Inflammatory macrophage treated with lipopolysaccharide for 4 hours (primary cell): ENCODE results near the gene UBXN7.
"Not testable (repeated sequence)": the region's sequence is repeated elsewhere in the genome, so short reads cannot be mapped to it uniquely, and the experiment has no call there.

Experiments
- DNase-seq: peaks from one replicate; pipeline ENCODE4 v3.0.0-alpha.2; 2020

UBXN7 gene

DNA sequence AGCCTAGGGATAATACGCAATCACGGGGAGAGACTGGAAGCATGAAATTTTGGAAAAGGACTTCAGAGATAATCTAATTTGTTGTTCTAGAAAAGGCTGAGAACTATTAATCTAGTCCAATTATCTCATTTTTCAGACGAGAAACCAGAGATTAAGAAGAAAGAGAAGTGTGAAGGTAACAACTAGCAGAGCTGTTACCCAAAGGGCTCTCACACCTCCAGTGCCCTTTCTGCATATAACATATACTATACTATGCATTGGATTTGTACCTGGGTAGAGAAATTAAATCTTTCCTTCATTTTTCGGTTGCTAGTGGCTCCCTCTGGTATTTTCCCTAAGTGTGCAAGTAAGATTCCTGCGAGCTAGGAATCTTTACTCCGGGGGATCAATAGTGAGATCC lies 80.7 kb downstream of the UBXN7 start:
- no peak for DNase-seq

DNA sequence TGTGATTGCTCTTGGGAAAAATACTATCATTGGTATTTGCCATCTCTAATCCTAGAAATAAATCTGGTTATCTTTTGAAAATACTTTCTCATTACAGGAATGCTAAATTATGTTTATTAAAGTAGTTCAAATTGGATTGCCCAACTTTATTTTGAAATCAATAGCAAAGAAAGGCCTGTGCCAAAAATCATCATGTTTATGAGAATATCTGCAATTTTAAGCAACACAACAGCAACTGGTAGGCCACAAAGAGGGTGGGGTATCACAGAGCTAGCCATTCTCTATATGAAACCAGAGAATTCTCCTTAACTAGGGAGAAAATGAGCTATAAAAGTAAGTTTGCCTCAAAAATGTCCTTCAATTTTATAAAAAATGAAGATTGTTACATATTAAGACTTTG lies 82.2 kb downstream of the UBXN7 start:
- DNase-seq: no peak

DNA sequence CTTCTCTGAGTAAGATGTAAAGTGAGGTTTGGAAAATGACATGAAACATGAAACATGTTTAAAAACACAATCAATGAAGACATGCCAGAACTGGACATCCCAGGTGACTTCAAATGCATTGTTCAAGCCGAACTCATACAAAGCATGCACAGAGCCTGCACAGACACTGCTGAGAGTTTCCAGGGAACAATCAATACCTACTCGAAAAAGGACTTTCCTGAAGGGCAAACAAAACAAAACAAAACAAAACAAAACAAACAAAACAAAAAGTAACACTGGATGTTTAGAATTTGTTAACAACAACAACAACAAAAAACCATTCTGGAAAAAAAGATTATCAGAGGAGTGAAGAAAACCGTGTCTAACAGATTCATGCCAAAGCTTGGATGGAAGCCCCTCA lies 83.5 kb downstream of the UBXN7 start:
- DNase-seq: no peak

DNA sequence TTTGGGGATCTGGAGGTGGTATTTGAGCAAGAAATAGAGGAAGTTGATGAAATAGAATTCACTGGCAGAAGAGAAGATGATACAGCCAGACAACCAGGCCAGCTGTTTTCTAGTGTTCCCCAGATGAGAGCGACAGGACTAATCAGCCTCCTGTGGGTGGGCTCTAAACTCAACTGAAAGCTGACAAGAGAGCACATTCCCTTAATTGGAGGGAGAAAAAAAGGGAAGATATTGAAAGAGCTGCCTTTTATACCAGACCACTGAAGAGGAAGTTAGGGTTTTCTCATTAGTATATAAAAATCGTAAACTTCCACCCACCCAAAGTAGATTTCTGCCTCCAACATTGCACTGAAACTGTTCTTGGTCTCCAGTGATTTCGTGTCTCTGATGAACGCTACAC lies 87.6 kb downstream of the UBXN7 start:
- DNase-seq: peak; percentile 96

DNA sequence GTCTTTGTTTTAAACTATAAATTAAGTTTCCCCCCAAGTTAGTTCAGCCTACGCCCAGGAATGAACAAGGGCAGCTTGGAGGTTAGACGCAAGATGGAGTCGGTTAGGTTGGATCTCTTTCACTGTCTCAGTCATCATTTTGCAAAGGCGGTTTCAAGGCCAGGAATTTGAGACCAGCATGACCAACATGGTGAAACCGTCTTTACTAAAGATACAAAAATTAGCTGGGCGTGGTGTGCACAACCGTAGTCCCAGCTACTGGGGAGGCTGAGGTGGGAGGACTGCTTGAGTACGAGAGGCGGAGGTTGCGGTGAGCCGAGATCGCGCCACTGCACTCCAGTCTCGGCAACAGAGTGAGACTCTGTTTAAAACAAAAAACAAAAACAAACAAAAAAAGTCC lies 88.3 kb downstream of the UBXN7 start:
- DNase-seq: not testable (repeated sequence)

DNA sequence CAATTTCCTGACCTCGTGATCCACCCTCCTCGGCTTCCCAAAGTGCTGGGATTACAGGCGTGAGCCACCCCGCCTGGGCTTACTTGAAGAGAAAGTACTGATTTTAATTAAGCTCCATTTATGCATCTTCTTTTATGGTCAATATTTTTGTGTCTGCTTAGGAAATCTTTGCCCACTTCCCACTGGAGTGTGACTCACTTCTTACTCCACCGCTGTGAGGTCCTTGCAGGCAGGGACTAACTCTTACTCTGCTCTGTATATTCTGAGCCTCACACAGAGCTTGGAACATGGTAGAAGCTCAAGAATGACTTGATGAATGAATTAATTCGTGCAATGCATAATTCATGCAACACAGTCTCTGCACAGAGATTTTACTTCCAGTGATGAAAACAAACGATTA lies 91.1 kb downstream of the UBXN7 start:
- DNase-seq: peak; percentile 92

DNA sequence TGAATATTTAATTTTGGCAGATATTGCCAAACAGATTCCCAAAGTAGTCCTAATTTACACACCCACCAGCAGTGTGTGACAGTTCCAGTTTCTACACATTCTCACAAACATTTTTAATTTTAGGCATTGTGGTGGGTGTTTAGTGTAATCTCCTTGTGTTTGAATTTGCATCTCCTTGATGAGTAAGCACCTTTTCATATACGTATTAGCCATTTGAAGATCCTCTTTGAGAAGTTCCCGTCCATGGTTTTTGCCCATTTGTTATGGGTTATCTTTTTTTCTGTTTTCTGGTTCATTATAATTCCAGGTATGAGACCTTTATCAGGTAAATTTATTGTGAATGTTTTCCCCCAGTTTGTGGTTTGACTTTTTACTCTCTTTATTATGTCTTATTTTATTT lies 91.8 kb downstream of the UBXN7 start:
- peak; percentile 85 for DNase-seq

DNA sequence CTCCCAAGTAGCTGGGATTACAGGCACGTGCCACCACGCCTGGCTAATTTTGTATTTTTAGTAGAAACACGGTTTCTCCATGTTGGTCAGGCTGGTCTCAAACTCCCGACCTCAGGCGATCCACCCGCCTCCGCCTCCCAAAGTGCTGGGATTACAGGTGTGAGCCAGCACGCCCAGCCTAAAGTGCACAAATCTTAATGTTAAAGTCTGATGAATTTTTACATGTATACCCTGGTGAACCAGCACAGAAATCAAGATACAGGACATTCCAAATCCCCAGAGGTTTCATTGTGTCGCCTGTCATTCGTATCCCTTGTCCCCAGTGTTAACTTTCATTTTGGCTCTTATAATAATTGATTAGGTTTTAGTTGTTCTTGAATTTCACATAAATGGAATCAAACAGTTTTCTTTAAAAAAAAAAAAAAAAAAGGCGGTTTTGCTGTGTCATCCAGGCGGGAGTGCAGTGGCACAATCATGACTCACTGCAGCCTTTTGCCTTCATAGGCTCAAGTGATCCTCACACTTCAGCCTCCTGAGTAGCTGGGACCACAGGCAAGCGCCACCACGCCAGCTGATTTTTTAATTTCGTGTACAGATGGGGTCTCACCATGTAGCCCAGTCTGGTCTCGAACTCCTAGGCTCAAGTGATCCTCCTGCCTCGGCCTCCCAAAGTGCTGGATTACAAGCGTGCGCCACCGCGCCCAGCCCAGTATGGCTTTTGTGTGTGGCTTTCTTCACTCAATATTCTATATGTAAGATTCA lies 92.6 kb downstream of the UBXN7 start:
- peak; percentile 88 for DNase-seq

DNA sequence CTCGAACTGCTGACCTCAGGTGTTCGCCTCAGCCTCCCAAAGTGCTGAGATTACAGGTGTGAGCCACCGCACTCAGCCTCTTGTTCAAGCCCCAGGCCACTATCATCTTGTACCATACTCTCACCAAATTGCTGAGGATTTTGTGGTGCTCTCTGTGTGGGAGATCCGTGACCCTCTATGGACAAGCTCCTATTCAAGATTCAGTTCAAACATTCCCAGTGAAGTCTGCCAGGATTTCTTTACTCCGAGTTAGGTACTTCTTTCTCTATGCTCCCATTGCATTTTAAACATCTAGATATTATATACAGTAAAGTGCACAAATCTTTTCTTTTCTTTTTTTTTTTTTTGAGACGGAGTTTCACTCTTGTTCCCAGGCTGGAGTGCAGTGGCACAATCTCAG lies 93.2 kb downstream of the UBXN7 start:
- DNase-seq: no peak

DNA sequence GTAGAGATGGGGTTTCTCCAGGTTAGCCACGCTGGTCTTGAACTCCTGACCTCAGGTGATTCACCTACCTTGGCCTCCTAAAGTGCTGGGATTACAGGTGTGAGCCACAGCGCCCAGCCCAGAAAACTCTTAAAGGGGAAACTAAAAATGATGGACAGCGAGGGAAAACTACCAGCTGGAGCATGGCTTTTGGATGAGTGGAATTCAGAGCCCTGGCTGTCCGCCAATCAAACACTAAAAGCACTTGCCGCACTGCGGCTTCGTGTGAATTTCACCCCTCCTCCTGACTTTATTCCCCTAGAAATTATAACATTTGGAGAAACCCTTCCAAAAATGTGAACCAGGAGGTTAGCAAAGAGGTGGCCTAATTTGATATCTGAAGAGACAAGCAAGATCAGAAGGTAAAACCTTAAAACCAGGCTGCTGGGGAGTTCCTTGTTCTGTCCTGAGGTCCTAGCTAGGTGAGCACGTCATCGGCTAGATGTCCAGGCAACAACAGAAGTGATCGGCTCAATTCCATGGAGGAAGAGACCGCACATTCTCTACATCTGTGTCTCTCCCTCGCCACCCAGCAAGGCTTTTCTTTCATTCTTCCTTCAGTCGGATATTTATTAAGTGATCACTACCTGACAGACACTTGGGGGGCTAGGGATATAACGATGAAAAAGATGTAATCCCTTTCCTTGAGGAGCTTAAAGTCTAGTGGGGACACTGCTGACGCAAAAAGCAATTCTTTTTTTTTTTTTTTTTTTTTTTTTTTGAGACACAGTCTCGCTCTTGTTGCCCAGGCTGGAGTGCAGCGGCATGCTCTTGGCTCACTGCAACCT lies 95.7 kb downstream of the UBXN7 start:
- no peak for DNase-seq

DNA sequence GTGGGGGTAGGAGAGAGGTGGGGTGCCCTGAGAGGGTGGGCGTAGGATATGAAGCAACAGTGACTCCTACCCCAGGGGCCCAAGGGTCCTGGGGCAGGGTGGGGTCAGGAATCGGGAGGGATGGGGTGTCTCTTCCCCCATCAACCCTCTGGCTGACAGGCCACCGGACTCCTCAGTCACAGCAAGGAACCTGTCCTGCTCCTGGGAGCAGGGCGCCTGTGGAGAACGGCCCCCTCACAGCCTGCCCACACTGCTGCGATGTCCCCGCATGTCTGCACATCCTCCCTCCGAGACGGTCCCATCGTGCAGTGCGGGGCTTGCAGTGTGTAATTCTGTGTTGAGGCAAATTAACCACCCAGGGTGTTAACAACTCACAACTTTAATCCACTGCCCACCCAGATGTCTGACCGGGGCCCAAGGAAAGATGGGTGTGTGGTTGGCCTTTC lies 96.7 kb downstream of the UBXN7 start:
- peak; percentile 54 for DNase-seq

DNA sequence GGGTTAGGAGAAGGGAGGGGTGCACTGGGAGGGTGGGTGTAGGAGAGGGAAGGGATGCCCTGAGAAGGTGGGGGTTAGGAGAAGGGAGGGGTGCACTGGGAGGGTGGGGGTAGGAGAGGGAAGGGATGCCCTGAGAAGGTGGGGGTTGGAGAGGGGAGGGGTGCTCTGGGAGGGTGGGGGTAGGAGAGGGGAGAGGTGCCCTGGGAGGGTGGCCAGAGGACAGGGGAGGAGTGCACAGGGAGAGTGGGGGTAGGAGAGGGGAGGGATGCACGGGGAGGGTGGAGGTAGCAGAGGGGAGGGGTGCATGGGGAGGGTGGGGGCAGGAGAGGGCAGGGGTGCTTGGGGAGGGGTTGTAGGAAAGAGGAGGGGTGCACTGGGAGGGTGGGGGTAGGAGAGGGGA lies 97.2 kb downstream of the UBXN7 start:
- no peak for DNase-seq

DNA sequence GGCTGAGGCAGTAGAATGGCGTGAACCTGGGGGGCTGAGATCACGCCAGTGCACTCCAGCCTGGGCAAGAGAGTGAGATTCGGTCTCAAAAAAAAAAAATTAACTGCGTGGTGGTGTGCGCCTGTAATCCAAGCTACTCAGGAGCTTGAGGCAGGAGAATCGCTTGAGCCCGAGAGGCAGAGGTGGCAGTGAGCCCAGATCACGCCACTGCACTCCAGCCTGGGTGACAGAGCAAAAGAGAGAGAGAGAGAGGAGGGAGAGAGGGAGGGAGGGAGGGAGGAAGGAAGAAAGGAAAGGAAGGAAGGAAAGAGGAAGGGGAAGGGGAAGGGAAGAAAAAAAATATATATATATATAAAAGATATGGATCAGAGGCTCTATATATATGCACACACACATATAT lies 100.1 kb downstream of the UBXN7 start:
- DNase-seq: no peak

DNA sequence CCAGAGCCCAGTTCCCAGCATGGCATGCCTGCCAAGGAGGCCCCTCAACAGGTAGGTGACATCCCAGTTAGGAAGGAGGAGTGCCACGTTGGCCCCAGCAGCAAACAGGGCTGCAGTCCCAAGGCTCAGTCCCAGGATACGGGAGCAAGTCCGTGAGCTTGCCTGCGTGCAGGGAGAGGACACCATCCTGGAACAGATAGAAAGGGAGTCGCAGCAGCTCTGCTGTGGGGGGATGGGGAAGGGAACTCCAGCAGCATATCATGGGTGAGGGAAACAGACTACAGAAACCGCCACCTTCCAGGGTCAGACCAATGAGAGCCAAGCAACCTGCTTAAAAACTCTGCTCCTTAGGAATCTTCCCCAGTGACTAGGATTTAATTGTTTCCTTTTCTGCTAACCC lies 104.8 kb downstream of the UBXN7 start:
- DNase-seq: no peak

DNA sequence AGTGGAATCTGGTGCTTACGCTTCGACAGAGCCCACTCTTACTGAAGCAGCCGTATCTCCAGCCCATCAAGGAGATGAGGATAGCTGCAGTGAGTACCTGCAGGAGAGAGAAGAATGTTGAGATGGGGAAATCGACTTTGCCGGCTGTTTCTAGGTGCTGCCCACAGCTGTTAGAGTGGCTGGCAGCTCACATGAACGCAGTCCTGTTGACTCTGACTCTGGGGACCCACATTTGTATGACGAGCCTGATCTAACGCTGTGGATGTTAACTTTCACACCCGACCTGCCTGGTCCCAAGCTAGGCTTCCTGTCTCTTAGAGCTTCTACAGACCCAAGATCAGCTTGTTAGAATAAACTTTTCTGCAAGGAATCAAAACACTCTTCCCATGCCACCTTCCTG lies 105.3 kb downstream of the UBXN7 start:
- no peak for DNase-seq

DNA sequence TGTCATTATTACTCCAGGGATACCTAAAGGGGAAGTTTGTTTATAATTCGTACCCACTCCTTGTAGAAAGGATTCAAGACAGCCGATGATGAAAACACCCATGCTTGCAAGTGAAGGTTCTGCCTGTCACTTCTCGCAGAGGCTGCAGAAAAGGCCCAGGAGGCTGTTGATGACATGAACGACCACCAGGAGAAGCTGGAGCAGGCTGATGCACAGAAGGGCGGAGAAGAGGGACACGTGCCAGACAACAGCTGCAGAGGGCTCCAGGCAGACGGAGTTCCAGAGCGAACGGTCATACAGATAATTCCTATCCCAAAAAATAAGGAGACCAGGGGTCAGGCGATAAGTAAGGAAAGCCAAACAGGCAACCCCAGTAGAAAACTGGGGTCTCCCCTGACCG lies 108.5 kb downstream of the UBXN7 start:
- no peak for DNase-seq

DNA sequence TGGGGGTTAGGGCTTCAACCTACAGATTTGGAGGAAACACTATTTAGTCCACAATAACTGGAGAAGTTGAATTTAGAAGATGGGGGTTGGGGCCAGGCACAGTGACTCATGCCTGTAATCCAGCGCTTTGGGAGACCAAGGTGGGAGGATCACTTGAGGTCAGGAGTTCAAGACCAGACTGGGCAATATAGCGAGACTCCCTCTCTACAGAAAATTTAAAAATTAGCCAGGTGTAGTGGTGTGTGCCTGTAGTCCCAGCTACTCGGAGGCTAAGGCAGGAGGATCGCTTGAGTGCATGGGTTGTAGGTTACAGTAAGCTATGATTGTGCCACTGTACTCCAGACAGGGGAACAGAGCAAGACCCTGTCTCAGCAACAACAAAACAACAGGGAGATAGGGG lies 109.2 kb downstream of the UBXN7 start:
- no peak for DNase-seq

DNA sequence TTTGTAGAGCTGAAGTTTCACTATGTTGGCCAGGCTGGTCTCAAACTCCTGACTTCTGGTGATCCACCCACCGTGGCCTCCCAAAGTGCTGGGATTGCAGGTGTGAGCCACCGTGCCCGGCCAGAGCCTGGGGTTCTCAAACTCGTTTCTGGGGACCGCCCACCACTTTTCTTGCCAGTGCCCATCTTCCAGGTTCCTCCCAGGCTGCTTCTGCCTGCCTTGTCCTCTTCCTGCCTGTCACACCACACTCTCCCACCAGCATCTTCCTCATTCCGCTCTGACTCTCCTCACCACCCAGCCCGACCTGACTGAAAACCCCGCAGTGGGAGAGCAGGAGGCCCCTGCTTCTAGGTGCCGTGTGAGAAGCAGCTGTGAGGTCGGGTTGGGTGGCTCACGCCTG lies 111.1 kb downstream of the UBXN7 start:
- peak; percentile 55 for DNase-seq

DNA sequence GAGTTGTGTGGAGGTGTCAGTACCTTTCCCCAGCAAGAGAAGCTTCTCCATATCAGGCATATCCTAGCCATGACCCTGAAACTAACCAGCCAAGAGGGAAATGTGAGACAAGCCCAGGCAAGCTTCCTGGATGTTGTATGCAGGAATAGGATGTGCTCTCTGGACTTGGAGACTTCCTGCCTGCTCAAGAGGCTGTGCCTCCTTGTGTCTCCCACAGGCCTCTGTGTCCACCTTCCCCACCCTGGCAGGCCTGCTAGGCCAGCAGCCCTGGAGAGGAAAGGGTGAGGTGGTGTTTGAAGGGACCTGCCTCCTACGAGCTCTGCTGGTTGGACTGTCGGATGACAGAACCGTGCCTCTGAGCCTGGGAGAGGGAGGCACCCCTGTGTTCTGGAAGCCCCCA lies 112.1 kb downstream of the UBXN7 start:
- DNase-seq: no peak

DNA sequence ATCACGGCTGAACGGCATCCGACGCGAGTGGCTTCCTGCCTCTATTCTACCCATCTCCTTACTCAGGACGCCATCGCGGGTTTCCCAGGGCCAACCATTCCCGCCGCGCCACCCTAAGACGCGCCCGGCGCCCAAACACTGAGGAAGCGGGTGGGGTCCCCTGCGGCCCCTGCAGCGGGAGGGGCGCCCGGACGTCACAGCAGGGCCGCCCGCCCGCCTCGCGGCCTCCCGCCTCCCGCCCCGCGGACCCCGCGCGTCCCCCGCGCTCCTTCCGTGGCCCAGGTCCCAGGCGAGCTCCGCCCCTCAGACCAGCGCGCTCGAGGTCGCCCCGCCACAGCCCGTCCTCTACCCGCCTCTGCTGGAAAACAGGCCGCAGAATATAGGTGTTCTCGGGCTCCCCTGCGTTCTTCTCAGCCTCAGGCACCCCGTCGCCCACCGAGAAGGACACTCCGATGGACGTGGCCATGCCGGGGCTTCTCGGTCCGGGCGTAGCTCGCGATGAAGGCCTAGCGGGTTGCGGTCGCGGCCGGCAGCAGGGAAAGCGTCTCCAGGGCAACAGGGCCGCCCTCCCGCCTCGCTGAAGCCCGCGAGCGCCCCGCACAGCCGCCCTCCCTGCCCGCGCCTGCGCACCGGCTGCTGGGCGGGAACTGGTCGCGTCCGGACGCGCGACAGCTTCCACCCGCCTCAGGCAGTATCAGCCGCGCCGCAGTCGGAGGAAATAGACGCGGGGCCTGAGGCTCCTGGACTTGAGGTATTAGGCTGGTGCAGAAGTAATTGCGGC lies 114.3 kb downstream of the UBXN7 start, which contains the start of gene DYNLT2B:
Gene DYNLT2B, minus strand, starts transcription at position 554 of the 781 bp plus-strand sequence. Its CDS starts 88 bp downstream, at position 466.
- peak; percentile 81 for DNase-seq

DNA sequence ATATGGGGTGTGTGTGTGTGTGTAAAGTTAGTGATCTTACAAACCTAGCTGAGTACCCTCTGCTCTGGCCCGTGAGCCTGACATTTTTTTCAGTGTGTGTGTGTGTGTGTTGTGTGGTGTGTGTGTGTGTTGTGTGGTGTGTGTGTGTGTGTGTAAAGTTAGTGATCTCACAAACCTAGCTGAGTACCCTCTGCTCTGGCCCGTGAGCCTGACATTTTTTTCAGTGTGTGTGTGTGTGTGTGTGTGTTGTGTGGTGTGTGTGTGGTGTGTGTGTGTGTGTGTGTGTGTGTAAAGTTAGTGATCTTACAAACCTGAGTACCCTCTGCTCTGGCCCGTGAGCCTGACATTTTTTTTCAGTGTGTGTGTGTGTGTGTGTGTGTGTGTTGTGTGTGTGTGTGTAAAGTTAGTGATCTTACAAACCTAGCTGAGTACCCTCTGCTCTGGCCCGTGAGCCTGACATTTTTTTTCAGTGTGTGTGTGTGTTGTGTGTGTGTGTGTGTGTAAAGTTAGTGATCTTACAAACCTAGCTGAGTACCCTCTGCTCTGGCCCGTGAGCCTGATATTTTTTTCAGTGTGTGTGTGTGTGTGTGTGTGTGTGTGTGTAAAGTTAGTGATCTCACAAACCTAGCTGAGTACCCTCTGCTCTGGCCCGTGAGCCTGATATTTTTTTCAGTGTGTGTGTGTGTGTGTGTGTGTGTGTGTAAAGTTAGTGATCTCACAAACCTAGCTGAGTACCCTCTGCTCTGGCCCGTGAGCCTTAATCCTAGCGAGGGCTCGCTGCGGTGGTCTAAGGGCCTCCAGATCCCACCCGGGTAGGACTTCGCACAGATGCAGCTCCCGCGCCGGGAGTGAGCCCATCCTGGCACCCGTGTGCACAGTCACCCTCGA lies 115.2 kb downstream of the UBXN7 start:
- not testable (repeated sequence) for DNase-seq

DNA sequence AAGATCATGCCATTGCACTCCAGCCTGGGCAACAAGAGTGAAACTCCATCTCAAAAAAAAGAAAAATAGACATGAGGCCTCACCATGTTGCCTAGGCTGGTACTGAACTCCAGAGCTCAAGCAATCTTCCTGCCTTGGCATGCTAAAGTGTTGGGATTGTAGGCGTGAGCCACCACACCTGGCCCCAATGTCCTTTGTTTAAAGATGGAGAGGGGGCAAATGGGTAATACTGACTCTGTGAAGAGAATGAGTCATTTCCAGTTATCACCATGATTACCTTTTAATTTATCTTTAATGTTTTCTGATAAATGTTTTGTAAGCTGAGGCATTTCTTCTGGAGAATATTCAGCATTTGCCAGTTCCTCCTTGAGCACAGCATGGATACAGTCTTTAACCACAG lies 116.4 kb downstream of the UBXN7 start:
- no peak for DNase-seq
